GM23248 (cell line): ENCODE data around the gene HNRNPR.
"Not testable (repeated sequence)": the region's sequence is repeated elsewhere in the genome, so short reads cannot be mapped to it uniquely, and the experiment has no call there.

Source experiments
- EZH2 ChIP-seq: fragments of 200-600 bp; sonication (generic); IDR thresholded peaks from 2 replicates; pipeline ENCODE4 v1.6.1; 2018; ENCODE audit warnings: antibody characterized with exemption, mild to moderate bottlenecking; ENCODE audit not compliant: insufficient read depth, poor library complexity, severe bottlenecking
- EZH2phosphoT487 ChIP-seq: fragments of 200-600 bp; sonication (generic); IDR thresholded peaks from 2 replicates; pipeline ENCODE4 v1.6.1; 2018; ENCODE audit warnings: antibody characterized with exemption, moderate library complexity, mild to moderate bottlenecking, low read depth; ENCODE audit not compliant: insufficient read depth

DNA sequence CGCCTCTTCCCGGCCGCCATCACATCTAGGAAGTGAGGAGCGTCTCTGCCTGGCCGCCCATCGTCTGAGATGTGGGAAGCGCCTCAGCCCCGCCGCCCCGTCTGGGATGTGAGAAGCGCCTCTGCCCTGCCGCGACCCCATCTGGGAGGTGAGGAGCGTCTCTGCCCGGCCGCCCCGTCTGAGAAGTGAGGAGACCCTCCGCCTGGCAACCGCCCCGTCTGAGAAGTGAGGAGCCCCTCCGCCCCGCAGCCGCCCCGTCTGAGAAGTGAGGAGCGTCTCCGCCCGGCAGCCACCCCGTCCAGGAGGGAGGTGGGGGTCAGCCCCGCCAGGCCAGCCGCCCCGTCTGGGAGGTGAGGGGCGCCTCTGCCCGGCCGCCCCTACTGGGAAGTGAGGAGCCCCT is 86.7 kb downstream of the HNRNPR start:
- TF ChIP-seq EZH2, EZH2phosphoT487: not testable (repeated sequence)
